GM12875 (cell line): ENCODE data around the gene GP1BA.
A peak's percentile ranks its signal among the peaks of the same experiment; 100 is the strongest.

Experiments used
- H3K4me3 ChIP-seq: one replicate; pipeline ENCODE4 v1.5.1; 2011; ENCODE audit warnings: low read depth, low read length, control low read depth
- CTCF ChIP-seq: IDR thresholded peaks from 2 replicates; pipeline ENCODE4 v1.5.1; 2011; ENCODE audit warnings: low read depth, mild to moderate bottlenecking, control low read depth, inconsistent platforms, low read length, moderate library complexity, borderline replicate concordance; ENCODE audit not compliant: insufficient read depth

GP1BA gene

DNA sequence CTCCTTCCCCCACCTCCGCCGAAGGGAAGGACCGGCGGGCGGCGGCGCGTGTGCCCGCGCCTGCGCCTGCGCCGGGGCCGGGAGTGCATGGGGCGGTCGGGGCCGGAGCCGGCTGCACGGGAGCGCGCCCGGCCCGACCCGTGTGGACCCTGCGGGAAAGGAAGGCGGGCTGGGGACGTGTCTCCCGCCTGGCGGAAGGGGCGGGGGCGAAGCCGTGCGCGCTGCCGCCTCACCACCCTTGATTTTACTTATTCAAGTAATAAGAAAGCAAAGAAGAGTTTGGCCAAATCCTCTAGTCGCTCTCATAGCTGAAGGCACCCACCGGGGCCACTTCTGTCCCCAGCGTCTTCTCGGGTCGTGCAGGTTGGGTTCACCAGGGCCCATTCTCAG is 16.8 kb downstream of the GP1BA start:
- no peak for TF ChIP-seq CTCF
- peak overlapping the region; percentile 99 for H3K4me3 ChIP-seq

GRCh38 chr17:4949321-4950074 is 17.4 kb downstream of the GP1BA start:
- no peak for TF ChIP-seq CTCF
- H3K4me3 ChIP-seq = peak overlapping the region; percentile 99

DNA sequence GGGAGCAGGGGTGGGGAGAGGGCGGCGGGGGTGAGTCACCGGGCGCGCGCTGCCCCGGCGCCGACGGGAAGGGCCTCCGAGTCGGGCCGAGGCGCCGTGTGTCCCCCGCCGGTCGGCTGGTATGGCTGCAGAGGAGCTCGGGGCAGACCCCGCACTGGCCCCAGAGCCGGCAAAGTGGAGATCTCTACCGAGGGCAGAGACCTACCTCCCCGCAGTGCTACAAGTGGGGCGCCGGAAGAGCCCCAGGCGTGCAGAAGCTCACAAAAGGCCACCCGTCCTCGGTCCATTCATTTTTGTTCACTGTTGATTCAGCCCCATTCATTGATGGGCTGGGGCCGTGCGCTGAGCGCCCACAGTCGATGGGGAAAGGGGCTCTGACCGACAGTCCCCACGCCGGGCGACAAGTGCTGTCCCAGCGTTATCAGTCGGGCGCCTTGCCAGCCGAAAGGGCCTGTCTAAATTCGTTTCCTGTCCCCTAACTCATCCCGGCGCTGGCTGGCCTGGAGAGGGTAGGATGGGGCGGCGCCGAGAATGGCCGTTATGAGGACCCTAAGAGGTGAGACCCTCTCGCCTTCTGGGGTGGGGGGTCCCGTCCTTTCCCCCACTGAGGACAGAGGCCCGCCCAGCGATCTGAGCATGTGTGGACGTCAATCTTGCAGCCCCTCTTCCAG is 18.1 kb downstream of the GP1BA start:
- peak overlapping the region; percentile 99 for H3K4me3 ChIP-seq
- no peak for TF ChIP-seq CTCF

- H3K4me3 ChIP-seq = peak within 1 kb of the TSS; percentile 99
- no peak for TF ChIP-seq CTCF
Measured at GRCh38 chr17:4950746-4951204, 18.7 kb downstream of the GP1BA start, which contains the start of gene ENO3. TSS of gene ENO3 (plus strand) at chr17:4951119. CDS start at chr17:4951830, 711 bp downstream.

- no peak overlapping the region for H3K4me3 ChIP-seq
- TF ChIP-seq CTCF = no peak
Measured at GRCh38 chr17:4951486-4951885, 19.4 kb downstream of the GP1BA start.

DNA sequence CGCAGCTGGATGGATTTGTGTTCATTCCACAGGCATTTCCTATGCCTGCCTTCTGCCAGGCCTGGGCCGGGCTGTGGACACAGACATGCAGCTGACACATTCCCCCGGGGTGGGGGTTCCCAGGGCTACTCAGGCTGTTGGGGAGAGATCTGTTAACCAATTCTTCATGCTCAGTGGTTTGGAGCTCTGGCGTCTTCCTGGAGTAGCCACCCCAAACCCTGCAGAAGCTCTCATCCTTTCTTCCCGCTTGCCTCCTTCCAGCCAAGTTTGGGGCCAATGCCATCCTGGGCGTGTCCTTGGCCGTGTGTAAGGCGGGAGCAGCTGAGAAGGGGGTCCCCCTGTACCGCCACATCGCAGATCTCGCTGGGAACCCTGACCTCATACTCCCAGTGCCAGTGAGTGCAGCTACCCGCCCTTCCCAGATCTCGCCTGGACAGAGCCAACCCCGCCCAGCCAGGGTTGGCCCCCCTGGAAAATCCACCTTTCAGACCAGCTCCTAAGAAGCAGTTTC is 21.4 kb downstream of the GP1BA start:
- TF ChIP-seq CTCF = no peak
- H3K4me3 ChIP-seq = no peak overlapping the region
